ENCODE data around the gene LPP. TPM values are rescaled to one million over a fixed set of nuclear protein-coding genes. Genes with fewer than 3 reads are reported as not detected.

The LPP gene
- total and polyA plus RNA-seq, 9 of the 15 experiments (the other 6 are each of a cell fraction or from before 2014, with no cell fraction given), result 0.07 to 0.18 TPM; not detected in 7

- Histone ChIP-seq H3K9ac (ENCODE audit: insufficient read depth in 1 of 2, low read depth in 2 of 2, low read length in 2 of 2) (no peak overlapping the region), H4K20me1 (replicated peaks; ENCODE audit: control insufficient read depth, insufficient read depth, low read length) (no peaks in the 10 kb centered on the region), H3K27ac (ENCODE audit: extremely low read depth, low read depth, low read length) (no peak overlapping the region), H3K27me3 (ENCODE audit: control insufficient read depth in 2 of 2, insufficient read depth in 2 of 2, low read length in 2 of 2) (no peaks in the 10 kb centered on the region), H3K4me2 (ENCODE audit: insufficient read depth, low read length) (no peak overlapping the region), H2AFZ (ENCODE audit: low read depth, low read length) (no peak overlapping the region), H3K9me3 (replicated peaks; ENCODE audit: control insufficient read depth, insufficient read depth, low read depth, low read length) (no peaks in the 10 kb centered on the region), H3K36me3 (ENCODE audit: control insufficient read depth, insufficient read depth, low read length) (no peaks in the 10 kb centered on the region), H3K79me2 (ENCODE audit: control insufficient read depth, insufficient read depth, low read length) (no peaks in the 10 kb centered on the region), H3K4me1 (replicated peaks in 1 of 2; ENCODE audit: control insufficient read depth in 2 of 2, insufficient read depth in 2 of 2, low read length in 2 of 2) (no peaks in the 10 kb centered on the region), H3K9me1 (ENCODE audit: control insufficient read depth, insufficient read depth, low read length) (no peaks in the 10 kb centered on the region), H3K4me3 (no peak overlapping the region)
- in situ Hi-C loops (cut with MboI) (no loop called here), intact Hi-C loops (cut with micrococcal nuclease) (loop anchor here (10.0 kb wide), 1 partner anchor 528 kb away; the partner anchor contains the start of gene BCL6)
- FAIRE-seq (no peak), DNase-seq (ENCODE audit: extremely low read depth in 1 of 4, low spot score in 3 of 4) (no peak), ATAC-seq (no peak)
- ChIA-PET CTCF (ENCODE audit: low intra/inter-chr PET ratio) (no interaction called here), POLR2A (no interaction called here)
- no TSS peak for BruUV-seq (replicated peaks)
- 0% methylated on average over 12 of the region's 12 CpGs for WGBS (ENCODE audit: insufficient coverage, low coverage, missing lambda C conversion rate)
- TF ChIP-seq, protein P1, sequence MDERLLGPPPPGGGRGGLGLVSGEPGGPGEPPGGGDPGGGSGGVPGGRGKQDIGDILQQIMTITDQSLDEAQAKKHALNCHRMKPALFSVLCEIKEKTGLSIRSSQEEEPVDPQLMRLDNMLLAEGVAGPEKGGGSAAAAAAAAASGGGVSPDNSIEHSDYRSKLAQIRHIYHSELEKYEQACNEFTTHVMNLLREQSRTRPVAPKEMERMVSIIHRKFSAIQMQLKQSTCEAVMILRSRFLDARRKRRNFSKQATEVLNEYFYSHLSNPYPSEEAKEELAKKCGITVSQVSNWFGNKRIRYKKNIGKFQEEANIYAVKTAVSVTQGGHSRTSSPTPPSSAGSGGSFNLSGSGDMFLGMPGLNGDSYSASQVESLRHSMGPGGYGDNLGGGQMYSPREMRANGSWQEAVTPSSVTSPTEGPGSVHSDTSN (CRISPR knock-in tag; IDR thresholded peaks at IDR 0.05; ENCODE audit: low read depth), result no peak
- TF ChIP-seq, protein P1 (tag; conservative IDR thresholded peaks at IDR 0.05; ENCODE audit: low read depth), result no peak
- no peak for TF ChIP-seq MNT (conservative IDR thresholded peaks at IDR 0.05)
- TF ChIP-seq SMAD1 (IDR thresholded peaks at IDR 0.05; ENCODE audit: low read depth, low read length, partially characterized antibody), result no peak
- TF ChIP-seq LARP7 (IDR thresholded peaks at IDR 0.05), result no peak
- TF ChIP-seq ZBTB33 (CRISPR knock-in tag; IDR thresholded peaks at IDR 0.05), result no peak
- no peak for TF ChIP-seq ZNF263 (CRISPR knock-in tag; IDR thresholded peaks at IDR 0.05; ENCODE audit: borderline replicate concordance)
- no peak for TF ChIP-seq NUFIP1 (IDR thresholded peaks at IDR 0.05; ENCODE audit: partially characterized antibody)
- TF ChIP-seq, protein P2, sequence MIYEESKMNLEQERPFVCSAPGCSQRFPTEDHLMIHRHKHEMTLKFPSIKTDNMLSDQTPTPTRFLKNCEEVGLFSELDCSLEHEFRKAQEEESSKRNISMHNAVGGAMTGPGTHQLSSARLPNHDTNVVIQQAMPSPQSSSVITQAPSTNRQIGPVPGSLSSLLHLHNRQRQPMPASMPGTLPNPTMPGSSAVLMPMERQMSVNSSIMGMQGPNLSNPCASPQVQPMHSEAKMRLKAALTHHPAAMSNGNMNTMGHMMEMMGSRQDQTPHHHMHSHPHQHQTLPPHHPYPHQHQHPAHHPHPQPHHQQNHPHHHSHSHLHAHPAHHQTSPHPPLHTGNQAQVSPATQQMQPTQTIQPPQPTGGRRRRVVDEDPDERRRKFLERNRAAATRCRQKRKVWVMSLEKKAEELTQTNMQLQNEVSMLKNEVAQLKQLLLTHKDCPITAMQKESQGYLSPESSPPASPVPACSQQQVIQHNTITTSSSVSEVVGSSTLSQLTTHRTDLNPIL (CRISPR knock-in tag; IDR thresholded peaks at IDR 0.05), result no peak
- no peak for TF ChIP-seq E2F8 (IDR thresholded peaks at IDR 0.05; ENCODE audit: low read depth, partially characterized antibody)
Measured at GRCh38 chr3:188272481-188273372, 118.8 kb downstream of the LPP start.

All from K562 (cell line).